Thyroid gland (tissue), 4 donors: ENCODE measurements around the gene KLK14. TPM values are rescaled to one million over a fixed set of nuclear protein-coding genes. Genes with fewer than 3 reads are reported as not detected.

ENCODE experiments used
- DNase-seq, 2 donors: peaks; one replicate each; pipeline ENCODE4 v3.0.0-alpha.2; 2019
- H3K27ac ChIP-seq, 3 donors: fragments of 200-600 bp; sonication (generic); 1 replicate in 2 of 3; 2 replicates in 1 of 3; pipeline ENCODE4 v1.5.1; 2016 to 2019; ENCODE audit warnings: mild to moderate bottlenecking in 1 of 3, moderate library complexity in 1 of 3
- H3K27me3 ChIP-seq: fragments of 200-600 bp; sonication (generic); one replicate; pipeline ENCODE4 v1.5.1; 2019
- H3K36me3 ChIP-seq, 2 donors: fragments of 200-600 bp; sonication (generic); one replicate each; pipeline ENCODE4 v1.5.1; 2016 to 2019
- H3K4me1 ChIP-seq, 2 donors: fragments of 200-600 bp; sonication (generic); one replicate each; pipeline ENCODE4 v1.5.1; 2017 to 2019
- H3K4me3 ChIP-seq, 3 donors: fragments of 200-600 bp; sonication (generic); replicated peaks in 1 of 3; 1 replicate in 2 of 3; 2 replicates in 1 of 3; pipeline ENCODE4 v1.5.1; 2016; ENCODE audit warnings: mild to moderate bottlenecking in 1 of 3
- H3K9me3 ChIP-seq: fragments of 200-600 bp; sonication (generic); one replicate; pipeline ENCODE4 v1.5.1; 2017
- CTCF ChIP-seq, 6 experiments: fragments of 200-600 bp in 3 of 6; fragments of 450-650 bp in 3 of 6; sonication (generic) in 3 of 6; IDR thresholded peaks; one replicate each; pipeline ENCODE4 v1.5.1; 2016 to 2019; ENCODE audit warnings: antibody characterized with exemption in 6 of 6, mild to moderate bottlenecking in 2 of 6, inconsistent platforms in 1 of 6, moderate library complexity in 1 of 6
- POLR2A ChIP-seq, 2 donors: fragments of 450-650 bp; IDR thresholded peaks; one replicate each; pipeline ENCODE4 v1.6.1; 2017; ENCODE audit warnings: antibody characterized with exemption in 2 of 2, mild to moderate bottlenecking in 2 of 2, moderate library complexity in 1 of 2
- WGBS, 2 donors: methylation state at CpG; one replicate each; pipeline ENCODE4 v1.1.5; 2017; 5-methylcytosine and 5-hydroxymethylcytosine counted together
- intact Hi-C: fragments of 100-400 bp; cut with DNase I; formaldehyde crosslinking; loops from one replicate; pipeline ENCODE4 v1.15.1; 2023
- total RNA-seq, 4 donors: library from RNA; depleted of rRNA; stranded (reverse); fragments of >200 nt; gene quantifications; one replicate each; pipeline ENCODE4 v1.2.3, GENCODE V29; 2016

Gene KLK14
- total RNA-seq, 4 donors from 2014 or later, result not detected

GRCh38 chr19:51065221-51065960 is 17.3 kb downstream of the KLK14 start:
- Histone ChIP-seq H3K4me1 (peaks cover 4 to 7% of the 10 kb centered on the region in 2 donors), H3K4me3 (no peak overlapping the region), H3K27ac (no peak overlapping the region), H3K36me3 (no peaks in the 10 kb centered on the region), H3K27me3 (no peaks in the 10 kb centered on the region), H3K9me3 (no peaks in the 10 kb centered on the region)
- no peak for TF ChIP-seq POLR2A (IDR thresholded peaks at IDR 0.05)
- TF ChIP-seq CTCF (IDR thresholded peaks at IDR 0.05), result no peak
- intact Hi-C loops, result no loop called here
- DNase-seq, result no peak
- 17 to 22% methylated on average over 22 to 23 of the region's 25 CpGs for WGBS, 2 donors

- Histone ChIP-seq H3K27me3 (no peaks in the 10 kb centered on the region), H3K36me3 (no peaks in the 10 kb centered on the region), H3K4me3 (no peak within 1 kb of the TSS), H3K4me1 (peaks cover 4 to 7% of the 10 kb centered on the region in 2 donors), H3K9me3 (no peaks in the 10 kb centered on the region), H3K27ac (no peak within 1 kb of the TSS)
- peak; percentile 2 to 24 for DNase-seq
- no peak for TF ChIP-seq CTCF (IDR thresholded peaks at IDR 0.05)
- no peak for TF ChIP-seq POLR2A (IDR thresholded peaks at IDR 0.05)
- intact Hi-C loops, result no loop called here
- WGBS, 2 donors, result 22 to 32% methylated on average over 17 to 24 of the region's 38 CpGs
Measured at GRCh38 chr19:51064534-51065220, 18.0 kb downstream of the KLK14 start, which contains the start of gene KLK13. TSS of gene KLK13 (minus strand) at chr19:51065092. CDS start at chr19:51065067, 25 bp downstream.

- 85 to 90% methylated on average over 7 of the region's 7 CpGs for WGBS, 2 donors
- Histone ChIP-seq H3K4me3 (no peak overlapping the region), H3K27me3 (no peaks in the 10 kb centered on the region), H3K27ac (no peak overlapping the region), H3K4me1 (peaks cover 4 to 7% of the 10 kb centered on the region in 2 donors), H3K36me3 (no peaks in the 10 kb centered on the region), H3K9me3 (no peaks in the 10 kb centered on the region)
- no peak for DNase-seq
- intact Hi-C loops, result no loop called here
- TF ChIP-seq POLR2A (IDR thresholded peaks at IDR 0.05) (no peak), CTCF (IDR thresholded peaks at IDR 0.05) (no peak)
Measured at GRCh38 chr19:51063664-51064063, 19.0 kb downstream of the KLK14 start.

GRCh38 chr19:51060973-51061372 is 21.7 kb downstream of the KLK14 start:
- H3K27me3 ChIP-seq, result no peaks in the 10 kb centered on the region

More at GRCh38 chr19:51060973-51061372, 21.7 kb downstream of the KLK14 start:
- TF ChIP-seq POLR2A (IDR thresholded peaks at IDR 0.05) (no peak), CTCF (IDR thresholded peaks at IDR 0.05) (no peak)
- WGBS, 2 donors, result 0 to 90% methylated on average over 1 of the region's 1 CpG
- no peaks in the 10 kb centered on the region for H3K9me3 ChIP-seq
- intact Hi-C loops, result no loop called here
- no peak overlapping the region for H3K27ac ChIP-seq
- H3K4me3 ChIP-seq, result no peak overlapping the region
- peaks cover 4 to 7% of the 10 kb centered on the region in 2 donors for H3K4me1 ChIP-seq
- DNase-seq, result no peak
- no peaks in the 10 kb centered on the region for H3K36me3 ChIP-seq
